Measurements from ENCODE around the gene ACOT7.

Gene ACOT7

GRCh38 chr1:6281511-6282402, 111.8 kb downstream of the ACOT7 start:
- DNase-seq = no peak

- peak; percentile 22 for DNase-seq
Observed at GRCh38 chr1:6280761-6281451, 112.7 kb downstream of the ACOT7 start.

DNA sequence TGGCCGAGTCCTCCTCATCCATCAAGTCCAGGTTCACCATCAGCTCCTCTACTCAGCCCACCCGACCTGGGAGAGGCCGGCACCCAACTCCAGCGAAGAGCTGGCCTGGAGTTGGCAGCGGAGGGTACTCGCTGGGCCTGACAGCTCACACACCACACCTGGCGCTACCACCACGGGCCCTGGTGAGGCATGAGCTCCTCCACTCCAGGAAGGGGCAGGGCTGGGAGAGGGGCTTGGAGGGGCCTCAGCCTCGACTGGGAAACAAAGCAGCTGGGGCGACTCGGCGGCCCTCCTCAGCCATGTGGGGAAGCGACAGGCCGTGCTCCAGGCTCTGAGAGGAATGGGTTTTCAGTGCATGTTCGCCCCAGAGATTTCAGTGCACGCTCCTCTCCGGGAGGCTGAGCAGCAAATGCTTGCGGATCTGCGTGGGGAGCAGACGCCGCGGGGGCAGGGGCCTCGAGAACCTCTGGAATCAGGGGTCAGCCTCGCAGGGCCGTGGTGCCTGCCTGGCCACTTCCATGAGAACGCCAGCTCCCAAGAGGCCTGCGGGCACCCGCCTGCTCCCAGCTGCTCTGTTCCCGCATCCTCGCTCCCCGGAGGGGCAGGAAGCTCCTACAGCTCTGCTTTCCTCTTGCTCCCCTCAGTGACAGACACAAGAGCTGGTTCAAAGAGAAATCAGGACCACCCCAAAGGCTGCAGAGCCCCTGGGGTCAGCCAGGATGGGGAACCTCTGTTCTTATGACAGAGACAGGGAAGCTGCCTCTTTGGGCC, 113.8 kb downstream of the ACOT7 start:
- no peak for DNase-seq

- DNase-seq = no peak
Observed at GRCh38 chr1:6279066-6279465, 114.5 kb downstream of the ACOT7 start.

DNA sequence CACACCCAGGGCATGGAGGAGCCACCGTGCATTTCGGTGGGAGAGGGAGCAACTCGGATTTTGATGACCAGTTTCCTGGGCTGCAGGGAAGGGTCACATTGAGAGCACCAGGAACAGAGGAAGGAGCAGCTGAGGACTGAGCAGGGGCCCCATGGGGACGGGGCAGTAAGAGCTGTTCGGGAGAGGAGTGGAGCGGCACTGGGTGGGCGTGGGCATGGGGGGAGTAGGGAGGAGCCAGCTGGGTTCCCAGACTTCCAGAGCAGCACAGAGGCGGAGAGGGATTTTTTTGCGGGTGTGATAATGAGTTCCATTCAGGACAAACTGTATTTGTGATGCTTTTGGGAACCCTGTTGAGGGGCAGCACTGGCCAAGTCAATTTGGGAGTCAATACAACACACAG, 115.3 kb downstream of the ACOT7 start:
- no peak for DNase-seq

DNA sequence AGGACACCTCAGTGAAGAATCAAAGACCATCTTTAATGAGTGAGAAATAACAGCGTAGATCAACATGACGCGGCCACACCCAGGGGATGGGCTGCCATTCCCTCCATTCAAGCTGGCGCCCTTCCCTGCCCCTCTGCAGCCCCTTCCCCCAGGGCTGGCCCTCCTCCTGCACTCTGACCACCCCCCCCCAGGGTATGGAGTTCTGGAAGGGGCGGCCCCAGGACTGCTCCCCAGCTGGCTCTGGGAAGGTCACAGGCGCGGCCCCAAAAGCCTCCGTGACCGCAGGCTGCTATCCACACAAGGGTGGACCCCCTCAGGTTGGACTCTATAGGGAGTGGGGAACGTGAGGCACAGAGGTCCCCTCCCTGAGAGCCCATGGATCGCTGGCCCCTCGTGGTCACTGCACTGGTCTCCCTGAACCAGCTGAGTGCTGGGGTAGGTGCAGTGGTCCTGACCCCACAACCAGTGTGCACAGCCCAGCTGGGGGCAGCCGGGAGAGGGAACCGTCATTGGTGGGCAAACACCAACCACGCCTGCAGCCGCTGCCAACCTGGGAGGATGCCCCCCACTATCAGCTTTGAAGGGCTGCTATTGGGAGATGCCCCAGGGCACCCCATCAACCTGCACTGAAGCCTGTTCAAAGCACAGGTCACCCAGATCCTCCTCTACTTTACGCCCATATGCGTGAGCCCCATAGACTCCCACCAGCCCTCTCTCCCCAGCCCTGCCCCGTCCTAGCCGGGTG, 116.6 kb downstream of the ACOT7 start:
- no peak for DNase-seq

GRCh38 chr1:6275826-6276782, 117.5 kb downstream of the ACOT7 start:
- DNase-seq = peak; percentile 84

- no peak for DNase-seq
Observed at GRCh38 chr1:6274622-6275139, 118.9 kb downstream of the ACOT7 start.

DNA sequence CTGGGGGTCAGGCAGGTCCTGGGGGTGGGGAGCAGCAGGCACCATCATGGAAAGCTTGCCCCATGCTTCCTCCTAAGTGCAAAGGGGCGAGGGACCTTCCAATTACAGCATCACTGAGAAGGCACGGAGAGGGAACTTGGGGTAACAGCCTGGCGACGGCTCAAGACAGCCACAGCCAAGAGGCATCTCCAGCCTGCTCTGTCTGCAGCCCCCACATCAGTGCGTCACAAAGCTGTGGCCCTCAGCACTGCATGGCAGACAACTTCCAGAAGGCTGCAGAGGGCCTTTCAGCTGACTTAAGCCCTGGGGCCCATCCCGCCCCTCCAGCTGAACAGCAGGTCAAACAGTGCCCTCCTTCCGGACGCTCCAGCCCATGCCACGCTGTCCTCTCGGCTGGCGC, 119.5 kb downstream of the ACOT7 start:
- no peak for DNase-seq

GRCh38 chr1:6273380-6273891, 120.1 kb downstream of the ACOT7 start:
- DNase-seq = peak; percentile 66

DNA sequence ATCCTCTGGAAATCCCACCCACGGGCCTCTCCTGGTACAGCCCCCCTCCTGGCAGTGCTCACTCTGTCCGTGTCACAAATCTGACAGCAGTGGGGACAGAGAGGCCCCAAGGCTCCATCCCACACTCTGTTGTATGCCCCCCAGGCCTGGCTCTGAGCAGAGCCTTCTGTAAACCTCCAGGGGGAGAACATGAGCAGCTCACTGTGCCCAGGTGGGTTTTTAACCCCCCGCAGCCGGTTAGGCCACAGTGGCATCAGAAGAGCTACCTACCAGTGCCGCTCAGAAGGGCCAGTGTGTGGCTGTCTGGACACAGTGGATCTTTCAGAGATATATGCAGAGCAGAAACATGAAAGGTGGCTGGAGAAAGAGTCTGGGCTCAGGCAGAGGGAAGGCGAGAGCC, 120.7 kb downstream of the ACOT7 start:
- DNase-seq = no peak

- DNase-seq = no peak
Observed at GRCh38 chr1:6272452-6272851, 121.1 kb downstream of the ACOT7 start.

DNA sequence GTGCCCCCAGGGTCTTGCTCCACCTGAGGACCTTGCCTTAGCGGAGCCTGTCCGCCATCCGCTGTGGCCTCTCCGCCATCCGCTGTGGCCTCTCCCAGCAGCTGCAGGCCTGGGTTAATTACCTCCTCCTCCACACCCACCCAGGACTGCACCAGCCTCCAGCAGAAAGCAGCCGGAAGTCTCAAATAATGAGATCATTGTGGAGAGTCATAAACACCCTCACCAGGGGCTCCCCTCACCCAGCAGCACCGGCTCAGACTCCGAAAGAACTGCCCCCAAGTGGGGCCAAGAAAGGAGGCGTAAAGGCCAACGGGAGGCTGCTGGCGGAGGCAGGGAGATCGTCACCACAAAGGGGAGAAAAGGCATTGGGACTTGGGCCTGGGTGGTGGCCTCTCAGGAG, 122.0 kb downstream of the ACOT7 start:
- peak; percentile 44 for DNase-seq

- DNase-seq = no peak
Observed at GRCh38 chr1:6271006-6271405, 122.6 kb downstream of the ACOT7 start.

DNA sequence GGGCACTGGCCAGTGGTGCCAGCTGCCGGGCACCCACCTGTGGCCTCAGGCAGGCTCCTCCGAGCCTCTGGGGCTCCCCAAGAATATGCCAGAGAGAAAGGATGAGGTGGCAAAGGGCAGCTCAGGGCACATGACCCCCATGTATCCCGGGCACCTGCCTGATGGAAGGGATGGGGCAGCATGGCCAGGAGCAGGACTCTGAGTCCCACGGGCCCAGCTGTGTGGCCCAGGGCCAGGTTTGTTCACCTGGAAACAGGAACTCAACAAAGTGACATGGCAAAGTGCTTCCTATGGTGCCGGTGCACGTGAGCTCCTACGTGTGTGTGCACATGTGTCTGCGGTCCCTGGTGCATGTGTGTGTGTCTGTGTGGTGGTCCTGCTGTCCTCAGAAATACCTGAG, 123.2 kb downstream of the ACOT7 start:
- no peak for DNase-seq

- DNase-seq = no peak
Observed at GRCh38 chr1:6269720-6270400, 123.7 kb downstream of the ACOT7 start.

GRCh38 chr1:6269296-6269695, 124.3 kb downstream of the ACOT7 start:
- DNase-seq = no peak

DNA sequence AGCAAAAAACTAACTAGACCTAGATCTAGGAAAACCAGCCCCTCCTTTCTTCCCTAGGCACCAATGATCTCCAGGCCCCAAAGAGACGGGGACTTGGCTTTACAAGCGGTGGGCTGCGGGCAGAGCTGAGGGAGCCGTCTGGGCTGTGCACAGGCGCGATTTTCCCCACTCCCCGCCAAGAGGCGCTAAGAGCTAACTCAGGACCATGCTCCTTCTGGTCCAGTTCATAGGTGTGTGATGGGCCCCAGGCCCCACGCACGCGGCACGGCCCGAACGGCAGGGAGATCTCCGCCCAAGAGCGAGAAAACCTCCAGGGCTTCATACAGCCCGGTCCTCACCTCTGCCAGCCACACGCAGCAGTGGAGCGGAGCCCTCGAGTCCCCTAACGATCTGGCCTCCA, 125.2 kb downstream of the ACOT7 start:
- no peak for DNase-seq

DNA sequence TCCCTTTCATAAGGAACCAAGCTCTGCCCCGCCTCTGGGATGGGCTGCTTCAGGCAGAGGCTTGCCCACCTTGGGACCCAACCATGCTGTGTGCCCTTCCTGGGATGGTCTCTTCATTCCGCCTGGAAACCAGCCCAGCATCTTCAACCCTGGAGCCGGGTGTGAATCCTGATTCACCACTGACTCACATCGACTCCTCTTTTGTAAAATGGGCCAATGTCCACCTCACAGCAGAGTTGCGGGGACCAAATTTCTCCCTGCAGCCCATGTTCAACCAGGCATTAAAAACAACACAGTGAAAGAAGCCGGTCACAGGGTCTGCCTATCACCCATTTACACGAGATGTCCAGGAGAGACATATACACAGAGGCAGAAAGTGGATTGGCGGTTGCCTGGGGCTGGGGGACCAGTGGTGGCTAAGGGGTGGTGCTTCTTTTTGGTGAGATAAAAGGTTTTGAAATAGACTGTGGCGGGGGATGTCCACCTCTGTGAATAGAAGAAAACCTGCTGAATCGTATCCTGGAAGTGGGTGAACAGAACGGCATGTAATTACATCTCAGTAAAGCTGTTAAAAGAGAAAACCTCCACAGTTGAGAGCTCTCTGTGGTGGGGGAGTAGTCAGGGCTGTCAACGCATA, 125.8 kb downstream of the ACOT7 start:
- DNase-seq = no peak

- no peak for DNase-seq
Observed at GRCh38 chr1:6266641-6267040, 126.9 kb downstream of the ACOT7 start.

Measured in fibroblast of skin of scalp (primary cell).